Activated effector memory CD4-positive, alpha-beta T cell treated with anti-CD3 and anti-CD28 coated beads, Interleukin-2, amount 50 U/mL, for 16 hours (primary cell): ENCODE measurements around the gene SMTN.
A peak's percentile ranks its signal among the peaks of the same experiment; 100 is the strongest.
"Not testable (repeated sequence)": the region's sequence is repeated elsewhere in the genome, so short reads cannot be mapped to it uniquely, and the experiment has no call there.

ENCODE experiments used
- DNase-seq: peaks from one replicate; pipeline ENCODE4 v3.0.0-alpha.2; 2020

The SMTN gene

GRCh38 chr22:31091106-31091975 is 10.2 kb downstream of the SMTN start:
- no peak for DNase-seq

- DNase-seq, result no peak
These were observed 11.0 kb downstream of the SMTN start for GRCh38 chr22:31092161-31092560.

- DNase-seq, result no peak
These were observed 12.2 kb downstream of the SMTN start for GRCh38 chr22:31093086-31093850.

GRCh38 chr22:31094021-31094551 is 13.0 kb downstream of the SMTN start:
- DNase-seq, result no peak

- DNase-seq, result no peak
These were observed 13.6 kb downstream of the SMTN start for GRCh38 chr22:31094741-31095140.

- DNase-seq, result no peak
These were observed 14.6 kb downstream of the SMTN start for GRCh38 chr22:31095637-31096249.

GRCh38 chr22:31096657-31097279 is 15.7 kb downstream of the SMTN start:
- DNase-seq, result no peak

GRCh38 chr22:31097539-31097938 is 16.4 kb downstream of the SMTN start:
- DNase-seq, result not testable (repeated sequence)

GRCh38 chr22:31097941-31098631 is 17.0 kb downstream of the SMTN start:
- no peak for DNase-seq

- no peak for DNase-seq
These were observed 17.6 kb downstream of the SMTN start for GRCh38 chr22:31098632-31099110.

- no peak for DNase-seq
These were observed 18.3 kb downstream of the SMTN start for GRCh38 chr22:31099386-31099785.

- DNase-seq, result no peak
These were observed 19.0 kb downstream of the SMTN start for GRCh38 chr22:31099841-31100761.

- no peak for DNase-seq
These were observed 19.8 kb downstream of the SMTN start for GRCh38 chr22:31100762-31101525.

GRCh38 chr22:31102441-31103081 is 21.4 kb downstream of the SMTN start:
- no peak for DNase-seq

GRCh38 chr22:31103111-31103510 is 22.0 kb downstream of the SMTN start:
- no peak for DNase-seq

GRCh38 chr22:31103899-31104694 is 23.0 kb downstream of the SMTN start:
- DNase-seq, result no peak

GRCh38 chr22:31104869-31105268 is 23.8 kb downstream of the SMTN start:
- DNase-seq, result peak; percentile 68

GRCh38 chr22:31105282-31105929 is 24.3 kb downstream of the SMTN start:
- DNase-seq, result no peak
